Activated naive CD4-positive, alpha-beta T cell treated with Interleukin-2 at 50 U/mL for 16 hours (primary cell): ENCODE results near the gene STT3B.

Experiments
- DNase-seq: peaks from one replicate; pipeline ENCODE4 v3.0.0-alpha.2; 2020

STT3B gene

GRCh38 chr3:31522152-31522551 is 10.6 kb upstream of the STT3B start:
- peak; percentile 15 for DNase-seq

DNA sequence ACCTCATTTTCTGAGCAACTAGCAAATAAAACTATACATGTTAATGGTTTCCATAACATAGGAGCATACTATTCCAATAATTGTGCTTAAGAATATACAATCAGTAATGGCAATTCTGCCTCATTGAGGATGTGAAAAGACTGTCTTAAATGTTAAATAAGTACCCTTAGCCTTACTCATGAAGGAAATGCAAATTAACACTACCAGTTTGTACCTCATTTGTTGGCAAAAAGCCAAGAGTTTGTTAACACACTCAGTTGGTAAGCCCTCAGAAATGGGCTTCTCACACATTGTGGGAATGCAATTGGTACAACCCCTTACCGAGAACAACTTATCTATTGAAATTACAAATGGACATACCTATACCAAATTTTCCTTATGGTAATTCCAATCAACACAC is 9.2 kb upstream of the STT3B start:
- DNase-seq, result no peak

DNA sequence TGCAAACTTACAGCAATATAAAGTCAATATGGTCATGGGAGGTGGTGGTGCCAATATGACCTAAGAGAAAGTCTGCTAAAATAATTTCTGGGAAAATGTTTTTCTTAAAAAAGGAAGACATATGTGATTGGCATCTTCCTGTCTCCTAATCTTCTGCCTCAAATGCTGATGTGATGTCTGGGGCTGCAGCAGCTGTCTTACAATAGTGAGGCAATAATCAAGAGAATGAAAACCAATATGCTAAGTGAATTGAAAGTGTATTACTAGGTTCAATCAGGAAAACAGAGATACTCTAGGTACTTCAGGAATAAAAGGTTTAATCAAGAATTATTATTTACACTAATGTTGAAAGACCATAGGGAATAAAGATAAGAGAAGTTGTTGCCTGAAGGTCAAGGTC is 7.2 kb upstream of the STT3B start:
- no peak for DNase-seq

- DNase-seq, result no peak
Observed at GRCh38 chr3:31529421-31529820, 3.3 kb upstream of the STT3B start.

- no peak for DNase-seq
Observed at GRCh38 chr3:31530039-31530959, 2.4 kb upstream of the STT3B start.

- DNase-seq, result no peak
Observed at GRCh38 chr3:31530960-31531335, 1.8 kb upstream of the STT3B start.

- no peak for DNase-seq
Observed at GRCh38 chr3:31531452-31531991, 1.2 kb upstream of the STT3B start.

- DNase-seq, result peak; percentile 99
Observed at GRCh38 chr3:31531992-31532586, 636 bp upstream of the STT3B start.

- peak; percentile 63 for DNase-seq
Observed at GRCh38 chr3:31533169-31534064, 692 bp downstream of the STT3B start.

DNA sequence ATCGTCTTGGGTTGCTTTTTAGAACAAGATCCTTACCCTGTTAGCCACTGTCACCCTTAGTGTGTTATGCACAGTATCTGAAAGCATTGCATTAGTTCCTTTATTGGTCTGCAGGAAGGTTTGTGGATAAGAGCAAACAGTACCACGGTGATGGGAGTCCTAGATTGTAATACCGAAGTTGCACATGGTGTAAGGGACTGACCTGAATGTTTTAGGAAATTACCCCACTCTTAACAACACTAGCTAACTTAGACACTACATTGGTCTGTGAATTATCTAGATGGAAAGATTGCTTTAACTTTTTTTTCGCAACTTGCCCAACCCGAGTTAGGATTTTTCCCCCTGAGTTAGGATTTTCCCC is 1.3 kb downstream of the STT3B start:
- no peak for DNase-seq

DNA sequence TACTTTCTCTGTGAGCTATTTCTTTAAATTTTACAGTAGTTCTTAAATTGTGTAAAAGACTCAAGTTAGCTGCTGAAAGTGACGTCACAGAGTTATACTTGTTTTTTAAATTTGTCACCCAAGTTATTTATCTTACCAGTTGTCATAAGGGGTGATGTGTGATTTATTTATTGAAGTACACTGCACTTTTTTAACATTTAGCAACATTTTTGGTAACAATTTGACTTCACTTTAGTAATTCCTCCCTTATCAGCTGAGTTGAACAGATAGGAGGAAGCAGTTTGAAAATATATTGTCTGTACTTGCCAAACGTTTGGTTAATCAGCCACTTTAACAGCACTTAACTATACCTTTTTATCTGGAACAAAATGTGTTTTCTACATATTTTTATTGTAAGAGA is 3.8 kb downstream of the STT3B start:
- DNase-seq, result no peak

DNA sequence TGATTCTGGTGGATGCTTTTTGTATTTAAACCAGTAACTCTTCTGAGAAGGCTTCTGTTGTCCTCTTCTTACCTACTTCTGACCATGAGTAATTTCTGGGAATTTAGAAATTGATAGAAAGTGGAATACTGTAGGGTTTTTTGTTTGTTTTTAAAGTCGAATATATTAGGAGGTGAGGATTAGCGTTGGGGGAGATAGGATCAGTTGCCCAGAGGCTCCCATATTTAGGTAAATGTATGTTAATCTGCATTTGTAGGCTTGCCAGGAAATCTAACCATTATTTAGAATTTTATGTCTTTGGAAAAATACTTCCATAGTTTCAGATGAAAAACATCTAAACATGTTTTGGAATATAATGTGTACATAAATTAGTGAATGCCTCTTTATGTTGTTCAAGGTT is 6.1 kb downstream of the STT3B start:
- DNase-seq, result no peak

DNA sequence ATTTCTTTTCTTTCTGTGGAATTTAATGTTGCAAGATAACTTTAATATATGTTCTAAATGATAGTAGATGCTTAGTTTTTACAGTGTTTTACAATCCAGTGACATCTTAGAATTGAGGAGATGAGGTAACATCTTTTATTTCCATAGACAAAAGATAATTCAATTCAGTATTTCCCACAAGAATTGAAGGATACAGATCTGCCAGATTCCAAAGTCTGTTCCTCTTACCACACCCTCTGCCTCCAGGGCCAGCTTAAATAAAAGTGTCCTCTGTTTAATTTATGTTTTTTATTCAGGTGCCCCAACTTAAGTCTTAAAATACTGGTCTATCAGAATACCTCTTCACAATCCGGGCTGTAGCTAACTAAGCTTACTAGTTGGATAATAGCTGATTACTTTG is 6.5 kb downstream of the STT3B start:
- no peak for DNase-seq

- DNase-seq, result no peak
Observed at GRCh38 chr3:31541089-31541488, 8.4 kb downstream of the STT3B start.

- DNase-seq, result no peak
Observed at GRCh38 chr3:31542246-31542645, 9.5 kb downstream of the STT3B start.

DNA sequence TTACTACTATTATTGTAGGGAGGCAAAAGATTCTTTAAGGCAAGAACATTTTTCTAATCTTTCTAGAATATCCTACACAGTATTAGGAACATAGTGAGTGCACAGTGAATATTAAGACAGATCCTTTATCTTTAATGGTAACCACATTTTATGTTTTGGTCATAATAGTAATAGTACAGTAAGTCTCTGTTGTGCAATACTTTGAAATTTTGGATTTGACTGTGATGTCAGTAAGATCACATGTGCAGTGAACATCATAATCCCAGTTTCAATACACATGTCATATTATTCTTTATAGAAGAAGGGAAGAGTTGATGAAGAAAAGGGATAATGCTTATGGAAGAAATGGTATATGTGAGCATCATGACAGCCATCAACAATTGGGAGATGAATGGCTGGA is 10.7 kb downstream of the STT3B start:
- DNase-seq, result no peak

- no peak for DNase-seq
Observed at GRCh38 chr3:31544634-31545033, 11.9 kb downstream of the STT3B start.

DNA sequence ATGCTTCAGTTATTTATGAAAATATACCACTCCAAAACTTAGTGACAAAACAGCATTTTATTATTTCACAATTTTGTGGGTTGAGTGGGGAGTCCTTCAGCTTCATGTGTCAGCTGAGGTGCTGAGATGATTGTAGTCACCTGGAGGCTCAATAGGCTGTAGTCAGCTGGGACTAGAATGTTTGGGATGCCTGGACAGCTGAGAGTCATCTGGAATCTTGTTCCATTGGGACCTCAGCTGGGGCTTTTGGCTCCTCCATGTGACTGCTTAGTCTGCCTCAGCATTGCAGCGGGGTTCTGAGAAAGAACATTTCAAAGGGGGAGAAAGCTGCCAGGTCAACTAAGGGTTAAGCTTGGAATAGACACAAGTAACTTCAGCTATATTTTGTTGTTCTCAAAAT is 13.4 kb downstream of the STT3B start:
- no peak for DNase-seq

- no peak for DNase-seq
Observed at GRCh38 chr3:31546725-31547124, 14.0 kb downstream of the STT3B start.

GRCh38 chr3:31550452-31551251 is 17.9 kb downstream of the STT3B start:
- DNase-seq, result no peak

GRCh38 chr3:31551646-31552045 is 18.9 kb downstream of the STT3B start:
- no peak for DNase-seq

GRCh38 chr3:31552103-31552502 is 19.4 kb downstream of the STT3B start:
- DNase-seq, result no peak

GRCh38 chr3:31553258-31553657 is 20.5 kb downstream of the STT3B start:
- no peak for DNase-seq
